T-helper 22 cell (primary cell): ENCODE data around the gene PRKG2.

ENCODE experiments used
- DNase-seq: peaks from one replicate; pipeline ENCODE4 v3.0.0-alpha.2; 2020; ENCODE audit warnings: low read depth

The PRKG2 gene

GRCh38 chr4:81217779-81218178, 2.8 kb upstream of the PRKG2 start:
- no peak for DNase-seq

GRCh38 chr4:81215931-81216330, 909 bp upstream of the PRKG2 start:
- DNase-seq, result no peak

GRCh38 chr4:81214144-81214880, 710 bp downstream of the PRKG2 start:
- no peak for DNase-seq

GRCh38 chr4:81213671-81214070, 1.4 kb downstream of the PRKG2 start:
- no peak for DNase-seq

GRCh38 chr4:81211956-81212355, 3.1 kb downstream of the PRKG2 start:
- DNase-seq, result no peak

GRCh38 chr4:81207828-81208227, 7.2 kb downstream of the PRKG2 start:
- DNase-seq, result no peak

- DNase-seq, result no peak
Observed at GRCh38 chr4:81205302-81205701, 9.7 kb downstream of the PRKG2 start.

- no peak for DNase-seq
Observed at GRCh38 chr4:81204571-81204970, 10.5 kb downstream of the PRKG2 start.

- no peak for DNase-seq
Observed at GRCh38 chr4:81199831-81200230, 15.2 kb downstream of the PRKG2 start.

GRCh38 chr4:81198609-81199008, 16.4 kb downstream of the PRKG2 start:
- DNase-seq, result no peak

- DNase-seq, result no peak
Observed at GRCh38 chr4:81197864-81198524, 17.0 kb downstream of the PRKG2 start.

- DNase-seq, result no peak
Observed at GRCh38 chr4:81196126-81196650, 18.8 kb downstream of the PRKG2 start.

GRCh38 chr4:81195475-81195874, 19.5 kb downstream of the PRKG2 start:
- DNase-seq, result no peak

GRCh38 chr4:81194286-81194685, 20.7 kb downstream of the PRKG2 start:
- no peak for DNase-seq

- no peak for DNase-seq
Observed at GRCh38 chr4:81180916-81181315, 34.1 kb downstream of the PRKG2 start.

- no peak for DNase-seq
Observed at GRCh38 chr4:81179326-81179725, 35.7 kb downstream of the PRKG2 start.

GRCh38 chr4:81173213-81173612, 41.8 kb downstream of the PRKG2 start:
- DNase-seq, result no peak

GRCh38 chr4:81166458-81167160, 48.4 kb downstream of the PRKG2 start:
- DNase-seq, result no peak

GRCh38 chr4:81165861-81166430, 49.1 kb downstream of the PRKG2 start:
- no peak for DNase-seq

GRCh38 chr4:81164623-81165416, 50.2 kb downstream of the PRKG2 start:
- no peak for DNase-seq

GRCh38 chr4:81164126-81164525, 50.9 kb downstream of the PRKG2 start:
- no peak for DNase-seq
